Psoas muscle (tissue), 8 donors: Measurements from ENCODE around the gene TDO2. TPM values are rescaled to one million over a fixed set of nuclear protein-coding genes. Genes with fewer than 3 reads are reported as not detected.

Experiments
- ATAC-seq, 4 donors: fragments of 200-7000 bp; cut with Tn5 transposase; one replicate each; pipeline ENCODE4 v1.9.1; 2020; ENCODE audit warnings: moderate library complexity in 3 of 4, mild to moderate bottlenecking in 2 of 4
- DNase-seq, 2 donors: peaks; one replicate each; pipeline ENCODE4 v3.0.0-alpha.2; 2020
- H3K27ac ChIP-seq: fragments of 200-600 bp; one replicate; pipeline ENCODE4 v1.8.0; 2022
- H3K27me3 ChIP-seq, 3 donors: fragments of 200-600 bp in 1 of 3; one replicate each; pipeline versions ENCODE4 v1.6.1 to v1.8.0; 2013 to 2022; ENCODE audit warnings: low read length in 2 of 3, mild to moderate bottlenecking in 2 of 3, moderate library complexity in 1 of 3; ENCODE audit not compliant: insufficient read depth in 3 of 3
- H3K36me3 ChIP-seq, 2 donors: fragments of 200-600 bp in 1 of 2; one replicate each; pipeline versions ENCODE4 v1.6.1 to v1.8.0; 2013 to 2022; ENCODE audit warnings: low read depth in 1 of 2, mild to moderate bottlenecking in 1 of 2, moderate library complexity in 1 of 2; ENCODE audit not compliant: insufficient read depth in 1 of 2
- H3K4me1 ChIP-seq: fragments of 200-600 bp; one replicate; pipeline ENCODE4 v1.8.0; 2022
- H3K4me3 ChIP-seq: fragments of 200-600 bp; one replicate; pipeline ENCODE4 v1.8.0; 2022; ENCODE audit warnings: mild to moderate bottlenecking
- H3K9me3 ChIP-seq: fragments of 200-600 bp; one replicate; pipeline ENCODE4 v1.8.0; 2022
- WGBS, 3 donors: extraction: QIAGEN DNeasy Blood & Tissue Kit; methylation state at CpG; one replicate each; pipeline versions ENCODE4 v1.1.6 to v1.1.7; 2013; 5-methylcytosine and 5-hydroxymethylcytosine counted together
- intact Hi-C, 2 donors: fragments of 100-400 bp; cut with DNase I; formaldehyde crosslinking; loops; one replicate each; pipeline versions ENCODE4 v1.11.0 to v1.14.2; 2022
- polyA plus RNA-seq, 3 donors: library from polyadenylated mRNA; stranded (reverse); fragments of 200-250 nt; gene quantifications; one replicate each; pipeline ENCODE4 v1.2.3, GENCODE V29; 2013
- total RNA-seq, 4 donors: library from RNA; stranded (reverse); fragmentation: NEBNext Ultra II Directional in 2 of 4; extraction: Animal tissue kit (Norgen Biotek cat#: 25700) in 2 of 4; gene quantifications; one replicate each; pipeline versions ENCODE4 v1.2.1 to v1.2.4, GENCODE V29; 2021 to 2023
- TF ChIP-seq, protein P1 (sequence below): fragments of 200-600 bp; IDR thresholded peaks from one replicate; pipeline ENCODE4 v1.8.0; 2022; ENCODE audit warnings: antibody characterized with exemption
- donor health status: healthy with polysubstance abuse.
- donor health status: DM: no; HTN: no; CAD: no; lungs with moderate emphysema.
- donor health status: Bipolar disorder and iron deficiency.
- donor health status: healthy.
- donor health status: DM: yes; HTN: yes; CAD: no.
- donor health status: DM: no; HTN: no; CAD: no.
- donor health status: DM: no; HTN: no; CAD: no.
- donor health status: DM: yes; HTN: yes; CAD: no.

Gene TDO2
- total and polyA plus RNA-seq, 7 donors = 0.04 to 0.35 (median 0.21) TPM; not detected in 4

DNA sequence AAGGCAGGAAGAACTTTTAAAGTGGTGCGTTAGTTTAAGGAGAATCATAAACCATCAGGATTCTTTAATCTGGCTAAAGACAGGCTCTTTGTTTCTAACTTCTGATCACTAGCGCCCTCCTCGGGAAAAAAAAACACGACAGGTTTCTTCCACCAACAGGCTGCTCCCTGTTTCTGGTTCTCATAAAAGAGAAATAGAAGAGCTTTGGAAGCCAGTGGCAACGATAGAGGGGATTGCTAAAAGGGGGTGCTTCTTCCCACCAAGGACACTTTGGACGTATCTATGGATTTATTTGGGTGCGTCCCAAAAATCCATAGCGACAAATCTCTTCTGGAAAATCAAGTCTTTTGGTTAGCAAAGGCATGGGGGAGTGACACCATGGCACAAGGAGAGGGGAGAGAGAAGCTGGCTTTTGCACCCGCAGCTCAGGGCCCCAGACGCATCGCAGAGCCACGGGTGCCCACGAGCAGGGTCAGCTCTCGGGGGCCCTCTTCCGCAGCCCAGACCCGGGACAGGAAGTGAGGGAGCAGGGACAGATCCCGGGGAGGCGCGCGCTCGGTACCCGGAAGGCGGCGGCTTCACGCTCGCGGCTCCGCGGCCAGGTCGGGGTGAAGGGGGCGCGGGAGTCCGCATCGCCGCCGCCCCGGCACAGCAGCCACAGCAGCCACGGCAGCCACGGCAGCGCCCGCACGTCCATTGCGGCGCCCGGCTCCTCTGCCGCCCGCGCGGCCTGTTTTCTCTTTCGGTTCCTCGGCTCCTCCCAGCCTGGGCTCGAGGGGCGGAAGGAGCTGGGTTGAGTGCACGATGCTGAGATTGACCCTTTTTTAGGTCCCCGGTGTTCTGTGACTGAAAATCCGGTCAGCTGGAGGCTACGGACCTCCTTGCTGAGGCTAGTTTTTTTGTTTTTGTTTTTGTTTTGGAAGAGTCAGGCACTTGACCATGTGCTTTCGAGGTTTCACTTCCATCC lies 49.9 kb downstream of the TDO2 start, which contains the start of gene CTSO:
Gene CTSO, minus strand, starts transcription at position 716 of the 967 bp plus-strand sequence. Its CDS starts 19 bp downstream, at position 697.
- TF ChIP-seq, protein P1, sequence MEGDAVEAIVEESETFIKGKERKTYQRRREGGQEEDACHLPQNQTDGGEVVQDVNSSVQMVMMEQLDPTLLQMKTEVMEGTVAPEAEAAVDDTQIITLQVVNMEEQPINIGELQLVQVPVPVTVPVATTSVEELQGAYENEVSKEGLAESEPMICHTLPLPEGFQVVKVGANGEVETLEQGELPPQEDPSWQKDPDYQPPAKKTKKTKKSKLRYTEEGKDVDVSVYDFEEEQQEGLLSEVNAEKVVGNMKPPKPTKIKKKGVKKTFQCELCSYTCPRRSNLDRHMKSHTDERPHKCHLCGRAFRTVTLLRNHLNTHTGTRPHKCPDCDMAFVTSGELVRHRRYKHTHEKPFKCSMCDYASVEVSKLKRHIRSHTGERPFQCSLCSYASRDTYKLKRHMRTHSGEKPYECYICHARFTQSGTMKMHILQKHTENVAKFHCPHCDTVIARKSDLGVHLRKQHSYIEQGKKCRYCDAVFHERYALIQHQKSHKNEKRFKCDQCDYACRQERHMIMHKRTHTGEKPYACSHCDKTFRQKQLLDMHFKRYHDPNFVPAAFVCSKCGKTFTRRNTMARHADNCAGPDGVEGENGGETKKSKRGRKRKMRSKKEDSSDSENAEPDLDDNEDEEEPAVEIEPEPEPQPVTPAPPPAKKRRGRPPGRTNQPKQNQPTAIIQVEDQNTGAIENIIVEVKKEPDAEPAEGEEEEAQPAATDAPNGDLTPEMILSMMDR = peak; percentile 56
- H3K27me3 ChIP-seq = no peaks in the 10 kb centered on the region
- H3K36me3 ChIP-seq = no peaks in the 10 kb centered on the region
- no peaks in the 10 kb centered on the region for H3K4me1 ChIP-seq
- intact Hi-C loops = loop anchor here in 1 of 2 donors (5.0 to 10.0 kb wide), 2 partner anchors 141 to 549 kb away; no protein-coding TSS in a partner anchor
- DNase-seq (peak; percentile 75 to 85), ATAC-seq (peak; percentile 77 to 95 (median 92))
- WGBS, 3 donors = 0 to 1% (median 0%) methylated on average over 36 to 58 of the region's 58 CpGs
- peak within 1 kb of the TSS; percentile 82 for H3K4me3 ChIP-seq
- H3K27ac ChIP-seq = peak within 1 kb of the TSS; percentile 88
- no peaks in the 10 kb centered on the region for H3K9me3 ChIP-seq

DNA sequence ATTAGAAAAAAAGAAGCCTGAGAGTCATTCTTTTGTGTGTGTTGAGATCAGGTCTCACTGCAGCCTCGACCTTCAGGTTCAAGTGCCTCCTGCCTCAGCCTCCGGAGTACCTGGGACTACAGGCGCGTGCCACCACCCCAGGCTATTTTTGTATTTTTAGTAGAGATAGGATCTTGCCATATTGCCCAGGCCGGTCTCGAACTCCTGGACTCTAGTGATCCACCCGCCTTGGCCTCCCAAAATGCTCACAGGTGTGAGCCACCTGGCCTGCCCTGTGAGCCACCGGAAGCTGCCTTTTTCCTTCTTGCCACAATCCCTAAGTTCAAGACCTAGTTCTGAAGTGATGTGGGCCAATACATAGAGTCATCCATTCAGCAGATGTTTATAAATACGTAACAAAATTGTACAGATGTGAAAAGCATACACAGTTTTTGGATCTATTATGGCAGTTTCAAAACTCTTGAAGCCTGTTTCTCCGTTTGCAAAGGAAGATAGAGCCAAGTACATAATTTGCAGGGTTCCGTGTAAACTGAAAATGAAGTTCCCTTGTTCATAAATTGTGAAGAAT lies 50.7 kb downstream of the TDO2 start:
- Histone ChIP-seq H3K27ac (peak overlapping the region; percentile 88), H3K27me3 (no peaks in the 10 kb centered on the region), H3K4me1 (no peaks in the 10 kb centered on the region), H3K4me3 (peak overlapping the region; percentile 82), H3K9me3 (no peaks in the 10 kb centered on the region), H3K36me3 (no peaks in the 10 kb centered on the region)
- WGBS, 3 donors = 60 to 76% (median 74%) methylated on average over 11 of the region's 11 CpGs
- DNase-seq (peak in 1 of 2 donors; percentile 12), ATAC-seq (no peak)
- intact Hi-C loops = loop anchor here in 1 of 2 donors (5.0 to 10.0 kb wide), 2 partner anchors 142 to 549 kb away; no protein-coding TSS in a partner anchor
- TF ChIP-seq, protein P1 = no peak

DNA sequence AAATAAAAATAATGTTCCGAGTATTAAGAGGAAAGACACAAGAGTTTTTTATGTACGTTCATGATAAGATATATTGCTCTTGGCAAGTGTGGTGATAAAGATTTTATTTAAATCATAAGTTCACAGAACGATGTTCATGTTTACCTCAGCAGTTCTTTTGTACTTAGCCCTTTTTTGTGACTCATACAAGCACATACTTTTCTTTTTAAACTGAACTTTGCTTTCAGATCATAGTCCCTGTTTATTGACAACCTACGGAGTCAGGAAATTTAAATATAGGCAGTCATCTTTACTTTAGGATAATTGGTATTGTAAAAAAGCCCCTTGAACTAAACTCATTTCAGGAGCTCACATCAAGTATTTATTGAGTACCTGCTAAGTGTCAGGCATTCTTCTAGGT lies 51.4 kb downstream of the TDO2 start:
- ATAC-seq (no peak), DNase-seq (no peak)
- Histone ChIP-seq H3K36me3 (no peaks in the 10 kb centered on the region), H3K4me1 (no peaks in the 10 kb centered on the region), H3K4me3 (no peak overlapping the region), H3K27me3 (no peaks in the 10 kb centered on the region), H3K9me3 (no peaks in the 10 kb centered on the region), H3K27ac (no peak overlapping the region)
- 81 to 88% (median 85%) methylated on average over 4 of the region's 4 CpGs for WGBS, 3 donors
- intact Hi-C loops = loop anchor here in 1 of 2 donors (5.0 to 10.0 kb wide), 2 partner anchors 143 to 550 kb away; no protein-coding TSS in a partner anchor
- TF ChIP-seq, protein P1 = no peak

DNA sequence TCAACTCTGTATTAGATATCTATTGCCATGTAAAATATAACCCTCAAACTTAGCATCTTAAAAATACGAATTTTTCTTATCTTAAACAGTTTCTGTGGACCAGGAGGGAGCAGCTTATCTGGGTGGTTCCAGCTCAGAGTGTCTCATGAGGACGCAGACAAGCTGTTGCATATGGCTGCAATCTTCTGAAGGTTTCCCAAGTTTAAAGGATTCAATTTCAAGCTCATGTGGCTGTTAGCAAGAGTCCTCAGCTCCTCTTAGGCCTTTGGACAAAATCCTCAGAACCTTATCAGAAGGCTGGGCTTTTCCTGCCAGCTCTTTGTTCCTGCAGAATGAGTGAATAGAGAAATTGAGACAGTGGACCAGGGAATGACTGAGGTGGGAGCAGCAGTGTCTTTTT lies 53.0 kb downstream of the TDO2 start:
- Histone ChIP-seq H3K4me1 (no peaks in the 10 kb centered on the region), H3K27me3 (no peaks in the 10 kb centered on the region), H3K9me3 (no peaks in the 10 kb centered on the region), H3K27ac (no peak overlapping the region), H3K4me3 (no peak overlapping the region), H3K36me3 (no peaks in the 10 kb centered on the region)
- 75 to 89% (median 85%) methylated on average over 2 of the region's 2 CpGs for WGBS, 3 donors
- TF ChIP-seq, protein P1 = no peak
- ATAC-seq = no peak
- DNase-seq = no peak
- intact Hi-C loops = loop anchor here in 1 of 2 donors (10.0 kb wide), 1 partner anchor 552 kb away; no protein-coding TSS in a partner anchor
